ENCODE results near the gene VTA1.

GRCh38 chr6:142138876-142139275 is 8.2 kb upstream of the VTA1 start:
- TF ChIP-seq CTCF (IDR thresholded peaks at IDR 0.05) (no peak), POLR2A (IDR thresholded peaks at IDR 0.05) (no peak)

Data from esophagus squamous epithelium (tissue), 4 donors.